Cardiac fibroblast (primary cell): ENCODE data around the gene DCBLD2.

Experiments
- DNase-seq, 2 donors: peaks; one replicate each; pipeline versions ENCODE4 v3.0.0 to v3.0.0-alpha.2; 2010; ENCODE audit warnings: low read depth in 2 of 2
- H3K4me3 ChIP-seq, 2 donors: replicated peaks in 1 of 2; 1 replicate in 1 of 2; 2 replicates in 1 of 2; pipeline ENCODE4 v1.5.1; 2011; ENCODE audit warnings: low read depth in 2 of 2, low read length in 2 of 2, mild to moderate bottlenecking in 2 of 2, moderate library complexity in 1 of 2
- TF ChIP-seq, protein P1 (sequence below): IDR thresholded peaks from one replicate; pipeline ENCODE4 v1.5.1; 2011; ENCODE audit warnings: low read depth, mild to moderate bottlenecking, low read length, inconsistent platforms

DCBLD2 gene

DNA sequence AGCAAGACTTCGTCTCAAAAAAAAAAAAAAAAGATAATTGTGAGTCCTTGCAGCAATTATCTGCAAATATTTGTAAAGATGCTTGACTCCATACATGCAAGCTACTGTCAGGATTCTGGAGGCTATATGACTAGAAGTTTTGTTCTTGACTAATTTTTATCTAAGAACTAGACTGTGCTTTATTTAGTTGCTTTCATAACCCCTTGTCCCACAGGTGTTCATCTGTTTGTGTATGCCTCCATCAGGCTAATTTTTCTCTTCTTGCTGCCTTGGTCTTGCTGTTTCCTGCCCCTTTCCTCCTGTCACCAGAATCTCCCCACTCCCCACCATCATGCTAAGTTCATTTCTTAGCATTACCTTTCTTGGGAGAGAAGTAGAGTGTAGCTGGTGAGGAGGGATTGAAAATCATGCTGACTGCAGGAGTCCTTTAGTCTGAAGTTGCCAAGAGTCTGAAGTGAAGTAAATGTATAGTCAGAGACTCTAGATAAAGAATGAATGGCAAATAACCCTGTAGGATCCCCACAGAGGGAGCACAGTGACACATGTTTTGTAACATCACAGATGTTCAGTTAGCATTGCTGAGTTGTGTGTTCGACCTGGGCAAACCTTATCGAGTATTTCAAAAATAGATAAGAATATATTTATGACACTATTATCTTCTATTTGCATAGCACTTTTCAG is 125.9 kb downstream of the DCBLD2 start:
- TF ChIP-seq, protein P1, sequence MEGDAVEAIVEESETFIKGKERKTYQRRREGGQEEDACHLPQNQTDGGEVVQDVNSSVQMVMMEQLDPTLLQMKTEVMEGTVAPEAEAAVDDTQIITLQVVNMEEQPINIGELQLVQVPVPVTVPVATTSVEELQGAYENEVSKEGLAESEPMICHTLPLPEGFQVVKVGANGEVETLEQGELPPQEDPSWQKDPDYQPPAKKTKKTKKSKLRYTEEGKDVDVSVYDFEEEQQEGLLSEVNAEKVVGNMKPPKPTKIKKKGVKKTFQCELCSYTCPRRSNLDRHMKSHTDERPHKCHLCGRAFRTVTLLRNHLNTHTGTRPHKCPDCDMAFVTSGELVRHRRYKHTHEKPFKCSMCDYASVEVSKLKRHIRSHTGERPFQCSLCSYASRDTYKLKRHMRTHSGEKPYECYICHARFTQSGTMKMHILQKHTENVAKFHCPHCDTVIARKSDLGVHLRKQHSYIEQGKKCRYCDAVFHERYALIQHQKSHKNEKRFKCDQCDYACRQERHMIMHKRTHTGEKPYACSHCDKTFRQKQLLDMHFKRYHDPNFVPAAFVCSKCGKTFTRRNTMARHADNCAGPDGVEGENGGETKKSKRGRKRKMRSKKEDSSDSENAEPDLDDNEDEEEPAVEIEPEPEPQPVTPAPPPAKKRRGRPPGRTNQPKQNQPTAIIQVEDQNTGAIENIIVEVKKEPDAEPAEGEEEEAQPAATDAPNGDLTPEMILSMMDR = no peak

DNA sequence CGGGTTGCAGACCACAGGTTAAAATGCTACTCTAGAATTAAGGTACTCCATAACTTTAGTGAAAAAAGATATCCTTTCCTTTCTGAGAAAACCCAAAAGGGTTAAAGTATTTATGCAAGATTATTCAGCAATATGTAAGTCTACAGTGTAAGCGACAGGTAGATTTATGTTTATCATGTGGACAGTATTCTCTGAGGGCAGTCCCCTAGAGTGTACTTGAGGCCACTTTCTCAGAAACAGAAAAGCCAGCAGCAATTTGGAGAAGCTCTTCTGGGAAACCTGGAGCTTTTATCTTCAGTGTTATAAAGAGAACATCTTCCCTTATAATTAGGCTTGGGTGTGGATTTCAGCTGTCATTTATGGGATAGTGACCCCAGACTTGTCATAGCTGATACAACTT is 129.5 kb downstream of the DCBLD2 start:
- no peak overlapping the region for H3K4me3 ChIP-seq
- TF ChIP-seq, protein P1 = no peak
- DNase-seq = no peak

More for the DNA sequence above, 125.9 kb downstream of the DCBLD2 start:
- no peak overlapping the region for H3K4me3 ChIP-seq
- no peak for DNase-seq

DNA sequence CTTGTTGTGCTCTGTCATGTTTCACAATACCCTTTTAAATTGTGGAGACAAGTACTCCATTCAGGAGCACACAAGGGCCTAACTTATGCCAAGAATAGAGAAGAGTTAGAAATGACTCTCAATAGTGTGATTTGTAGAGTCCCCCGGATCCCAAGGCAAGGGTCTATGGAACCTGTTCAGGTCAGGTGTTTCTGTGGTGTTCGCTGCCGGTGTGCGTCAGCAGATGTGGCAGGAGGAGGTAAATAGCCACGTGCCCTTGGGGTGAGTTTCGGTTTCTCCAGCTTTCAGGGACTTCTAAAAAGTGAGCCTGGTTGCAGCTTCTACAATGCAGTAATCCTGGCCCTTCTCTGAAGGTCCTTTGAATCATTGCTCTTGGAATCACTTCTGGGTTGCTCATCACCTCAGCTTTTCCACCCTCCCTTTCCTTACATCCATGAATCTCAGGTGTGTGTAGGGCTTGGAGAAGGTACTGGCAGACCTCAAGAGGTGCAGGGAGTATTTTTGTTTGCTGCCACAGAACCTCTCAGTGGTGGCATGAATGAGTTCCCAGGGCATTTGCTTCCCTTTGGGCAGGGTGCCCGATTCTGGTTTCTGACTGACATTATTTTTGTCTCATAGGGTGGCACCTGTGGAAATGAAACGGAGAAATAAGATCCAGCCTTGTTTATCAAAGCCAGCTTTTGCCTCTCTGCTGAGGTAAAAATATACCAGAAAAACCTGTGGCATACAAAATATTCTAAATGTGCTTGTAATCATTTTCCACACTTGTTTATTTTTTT is 131.0 kb downstream of the DCBLD2 start:
- no peak for DNase-seq
- H3K4me3 ChIP-seq = no peak overlapping the region
- TF ChIP-seq, protein P1 = no peak

DNA sequence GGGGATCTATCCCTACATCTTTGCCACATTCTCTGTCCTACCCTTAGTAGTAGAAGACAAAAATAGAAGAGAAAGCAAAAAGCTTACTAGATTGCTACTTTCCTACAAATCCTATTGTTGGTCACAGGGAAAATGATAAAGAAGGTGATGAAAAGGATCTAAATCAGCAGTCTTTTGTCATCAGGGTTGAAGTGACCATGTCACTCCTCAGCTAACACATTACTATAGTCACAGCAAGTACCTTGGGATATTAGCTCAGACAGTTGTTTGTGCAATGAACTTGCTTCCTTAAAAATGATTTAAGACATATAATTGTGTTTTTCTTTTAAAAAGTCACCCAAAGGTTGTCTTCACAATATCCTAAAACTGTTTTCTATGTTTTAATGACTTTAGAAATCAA is 132.0 kb downstream of the DCBLD2 start:
- no peak for DNase-seq
- TF ChIP-seq, protein P1 = no peak
- no peak overlapping the region for H3K4me3 ChIP-seq

DNA sequence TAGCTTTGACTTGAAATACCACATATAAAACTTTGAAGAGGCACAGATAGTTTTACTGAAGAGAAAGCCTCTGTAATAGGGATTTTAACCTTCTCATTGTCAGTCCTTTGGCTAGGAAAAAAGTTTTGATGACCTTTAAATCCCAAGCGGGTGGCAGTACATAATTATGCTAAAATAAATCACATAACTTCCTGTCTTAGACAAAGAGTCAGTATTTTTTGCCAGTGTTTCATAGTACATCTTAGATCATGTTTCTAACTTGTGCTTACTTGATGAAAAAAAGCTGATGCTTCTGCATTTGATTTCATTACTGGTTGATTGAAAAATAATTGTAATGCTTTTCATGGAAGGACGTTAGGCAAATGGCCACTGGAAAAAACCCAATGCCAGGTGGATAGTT is 132.5 kb downstream of the DCBLD2 start:
- DNase-seq = no peak
- TF ChIP-seq, protein P1 = no peak
- no peak overlapping the region for H3K4me3 ChIP-seq

DNA sequence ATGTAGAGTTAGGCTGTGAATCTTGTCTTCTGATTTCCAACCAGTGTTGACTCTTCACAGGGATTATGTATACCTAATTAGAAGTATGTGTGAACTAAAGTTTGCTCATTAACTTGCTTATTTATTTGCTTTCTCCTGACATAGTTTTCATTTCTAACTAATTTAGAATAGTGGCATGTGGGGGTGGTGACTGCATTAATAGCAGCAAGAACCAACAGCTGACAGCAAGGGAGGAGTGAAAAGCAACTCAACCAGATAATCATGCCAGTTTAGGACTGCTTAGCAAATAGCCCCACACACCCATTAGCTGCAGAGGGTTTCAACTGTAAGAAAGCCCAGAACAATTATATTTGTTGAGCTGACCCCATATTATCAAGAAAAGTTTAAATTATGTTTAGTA is 134.6 kb downstream of the DCBLD2 start:
- DNase-seq = no peak
- no peak overlapping the region for H3K4me3 ChIP-seq
- TF ChIP-seq, protein P1 = no peak
